ENCODE measurements around the gene TDRD3. TPM values are rescaled to one million over a fixed set of nuclear protein-coding genes. Genes with fewer than 3 reads are reported as not detected.

TDRD3 gene
- total RNA-seq, 2 experiments from 2014 or later, result 22.4 to 27.2 TPM

GRCh38 chr13:60611523-60611922 is 214.5 kb downstream of the TDRD3 start:
- no peak overlapping the region for H3K4me3 Mint-ChIP-seq
- no peaks in the 10 kb centered on the region for H3K9me3 Mint-ChIP-seq
- no peak for ATAC-seq (ENCODE audit: poor library complexity)
- DNase-seq, result no peak
- ChIA-PET POLR2A (no interaction called here), CTCF (no interaction called here)
- no peak overlapping the region for H3K27ac ChIP-seq (ENCODE audit: low read depth in 1 of 2, low read length in 2 of 2)
- intact Hi-C loops (cut with DNase I, micrococcal nuclease), result no loop called here
- H3K4me3 ChIP-seq (ENCODE audit: low read length), result no peak overlapping the region
- no peaks in the 10 kb centered on the region for H3K9me3 ChIP-seq (ENCODE audit: control insufficient read depth in 1 of 2, insufficient read depth in 1 of 2, low read length in 2 of 2)
- H3K27me3 ChIP-seq (ENCODE audit: control insufficient read depth in 1 of 2, insufficient read depth in 2 of 2, low read length in 2 of 2), result peaks cover 0 to 2% of the 10 kb centered on the region in 2 experiments
- no peaks in the 10 kb centered on the region for H3K4me1 ChIP-seq (ENCODE audit: insufficient read depth, low read length)
- no peaks in the 10 kb centered on the region for H3K4me1 Mint-ChIP-seq (ENCODE audit: low read depth)
- H3K36me3 Mint-ChIP-seq (ENCODE audit: low read depth), result no peaks in the 10 kb centered on the region
- no peak overlapping the region for H3K27ac Mint-ChIP-seq
- no peaks in the 10 kb centered on the region for H3K27me3 Mint-ChIP-seq
- H3K36me3 ChIP-seq (ENCODE audit: insufficient read depth, low read length), result no peaks in the 10 kb centered on the region
- no peak for TF ChIP-seq CTCF (IDR thresholded peaks at IDR 0.05)

GRCh38 chr13:60612593-60612992 is 215.6 kb downstream of the TDRD3 start:
- Histone ChIP-seq H3K9me3 (ENCODE audit: control insufficient read depth in 1 of 2, insufficient read depth in 1 of 2, low read length in 2 of 2) (no peaks in the 10 kb centered on the region), H3K36me3 (ENCODE audit: insufficient read depth, low read length) (no peaks in the 10 kb centered on the region), H3K4me1 (ENCODE audit: insufficient read depth, low read length) (no peaks in the 10 kb centered on the region), H3K4me3 (ENCODE audit: low read length) (no peak overlapping the region), H3K27ac (ENCODE audit: low read depth in 1 of 2, low read length in 2 of 2) (no peak overlapping the region), H3K27me3 (ENCODE audit: control insufficient read depth in 1 of 2, insufficient read depth in 2 of 2, low read length in 2 of 2) (peaks cover 0 to 2% of the 10 kb centered on the region in 2 experiments)
- Mint-ChIP-seq H3K27ac (no peak overlapping the region), H3K27me3 (peaks cover 3% of the 10 kb centered on the region), H3K36me3 (ENCODE audit: low read depth) (no peaks in the 10 kb centered on the region), H3K4me3 (no peak overlapping the region), H3K9me3 (no peaks in the 10 kb centered on the region), H3K4me1 (ENCODE audit: low read depth) (no peaks in the 10 kb centered on the region)
- ATAC-seq (ENCODE audit: poor library complexity) (no peak), DNase-seq (no peak)
- intact Hi-C loops (cut with DNase I, micrococcal nuclease), result no loop called here
- TF ChIP-seq CTCF (IDR thresholded peaks at IDR 0.05), result no peak
- ChIA-PET CTCF (no interaction called here), POLR2A (no interaction called here)

- intact Hi-C loops (cut with DNase I, micrococcal nuclease), result no loop called here
- POLR2A ChIA-PET, result no interaction called here
- no peak for TF ChIP-seq CTCF (IDR thresholded peaks at IDR 0.05)
- no peaks in the 10 kb centered on the region for H3K4me1 ChIP-seq (ENCODE audit: insufficient read depth, low read length)
- no peak overlapping the region for H3K4me3 ChIP-seq (ENCODE audit: low read length)
- Mint-ChIP-seq H3K36me3 (ENCODE audit: low read depth) (no peaks in the 10 kb centered on the region), H3K27me3 (peaks cover 6% of the 10 kb centered on the region), H3K27ac (no peak overlapping the region), H3K4me3 (no peak overlapping the region), H3K4me1 (ENCODE audit: low read depth) (no peaks in the 10 kb centered on the region), H3K9me3 (no peaks in the 10 kb centered on the region)
- no peak for DNase-seq
- peaks cover 0 to 2% of the 10 kb centered on the region in 2 experiments for H3K27me3 ChIP-seq (ENCODE audit: control insufficient read depth in 1 of 2, insufficient read depth in 2 of 2, low read length in 2 of 2)
- H3K36me3 ChIP-seq (ENCODE audit: insufficient read depth, low read length), result no peaks in the 10 kb centered on the region
- ATAC-seq (ENCODE audit: poor library complexity), result no peak
- H3K9me3 ChIP-seq (ENCODE audit: control insufficient read depth in 1 of 2, insufficient read depth in 1 of 2, low read length in 2 of 2), result no peaks in the 10 kb centered on the region
- H3K27ac ChIP-seq (ENCODE audit: low read depth in 1 of 2, low read length in 2 of 2), result no peak overlapping the region
- CTCF ChIA-PET, result no interaction called here
Measured at GRCh38 chr13:60613080-60613479, 216.1 kb downstream of the TDRD3 start.

All from CD4-positive, alpha-beta T cell (primary cell).